Transverse colon (tissue), 4 donors: ENCODE results near the gene HMGXB3. TPM values are rescaled to one million over a fixed set of nuclear protein-coding genes. Genes with fewer than 3 reads are reported as not detected.

Experiments
- DNase-seq: peaks from one replicate; pipeline ENCODE4 v3.0.0-alpha.2; 2019
- H3K27ac ChIP-seq, 4 donors: fragments of 200-600 bp; sonication (generic); 2 replicates each; pipeline ENCODE4 v1.5.1; 2016 to 2018; ENCODE audit warnings: inconsistent platforms in 4 of 4
- H3K27me3 ChIP-seq: fragments of 200-600 bp; sonication (generic); 2 replicates; pipeline ENCODE4 v1.5.1; 2017; ENCODE audit warnings: inconsistent platforms
- H3K36me3 ChIP-seq, 4 donors: fragments of 200-600 bp; sonication (generic); 2 replicates each; pipeline ENCODE4 v1.5.1; 2017 to 2019; ENCODE audit warnings: inconsistent platforms in 4 of 4
- H3K4me1 ChIP-seq, 4 donors: fragments of 200-600 bp; sonication (generic); 2 replicates each; pipeline ENCODE4 v1.5.1; 2017 to 2020; ENCODE audit warnings: inconsistent platforms in 4 of 4
- H3K4me3 ChIP-seq, 4 donors: fragments of 200-600 bp; sonication (generic); 1 replicate in 1 of 4; 2 replicates in 3 of 4; pipeline versions ENCODE4 v1.5.1 to v1.6.1; 2017 to 2019; ENCODE audit warnings: inconsistent platforms in 4 of 4
- H3K9me3 ChIP-seq, 2 donors: fragments of 200-600 bp; sonication (generic); 2 replicates each; pipeline ENCODE4 v1.5.1; 2017 to 2019; ENCODE audit warnings: inconsistent platforms in 2 of 2
- CTCF ChIP-seq, 5 experiments: fragments of 200-600 bp in 3 of 5; fragments of 450-650 bp in 2 of 5; sonication (generic) in 3 of 5; IDR thresholded peaks; 1 replicate in 2 of 5; 2 replicates in 3 of 5; pipeline ENCODE4 v1.5.1; 2016 to 2017; ENCODE audit warnings: antibody characterized with exemption in 5 of 5, inconsistent platforms in 3 of 5, mild to moderate bottlenecking in 2 of 5, moderate library complexity in 1 of 5
- EP300 ChIP-seq: sonication (generic); formaldehyde crosslinking; IDR thresholded peaks from one replicate; pipeline ENCODE4 v1.6.1; 2017; ENCODE audit warnings: antibody characterized with exemption, low read depth
- POLR2A ChIP-seq: fragments of 450-650 bp; IDR thresholded peaks from one replicate; pipeline ENCODE4 v1.6.1; 2016; ENCODE audit warnings: antibody characterized with exemption, mild to moderate bottlenecking, moderate library complexity
- POLR2AphosphoS5 ChIP-seq, 3 donors: sonication (generic); formaldehyde crosslinking; IDR thresholded peaks; one replicate each; pipeline ENCODE4 v1.6.1; 2016; ENCODE audit warnings: antibody characterized with exemption in 3 of 3
- WGBS, 2 donors: methylation state at CpG; one replicate each; pipeline ENCODE4 v1.1.5; 2018; ENCODE audit warnings: low coverage in 1 of 2; 5-methylcytosine and 5-hydroxymethylcytosine counted together
- in situ Hi-C, 4 donors: fragments of 200-750 bp; cut with MboI; loops; one replicate each; pipeline versions ENCODE4 v1.15.0 to v1.15.1; 2017; ENCODE audit warnings: low sequenced_read_pairs in 3 of 4, low pct_ligation_motif_present in 1 of 4, low pct_unique_long_range_greater_than_20kb in 1 of 4
- intact Hi-C: fragments of 100-400 bp; cut with DNase I; formaldehyde crosslinking; loops from one replicate; pipeline ENCODE4 v1.15.1; 2023; ENCODE audit warnings: low total_unique reads
- total RNA-seq, 4 donors: library from RNA; depleted of rRNA; stranded (reverse); fragments of >200 nt; gene quantifications; one replicate each; pipeline ENCODE4 v1.1.0, GENCODE V29; 2016

HMGXB3 gene, protein sequence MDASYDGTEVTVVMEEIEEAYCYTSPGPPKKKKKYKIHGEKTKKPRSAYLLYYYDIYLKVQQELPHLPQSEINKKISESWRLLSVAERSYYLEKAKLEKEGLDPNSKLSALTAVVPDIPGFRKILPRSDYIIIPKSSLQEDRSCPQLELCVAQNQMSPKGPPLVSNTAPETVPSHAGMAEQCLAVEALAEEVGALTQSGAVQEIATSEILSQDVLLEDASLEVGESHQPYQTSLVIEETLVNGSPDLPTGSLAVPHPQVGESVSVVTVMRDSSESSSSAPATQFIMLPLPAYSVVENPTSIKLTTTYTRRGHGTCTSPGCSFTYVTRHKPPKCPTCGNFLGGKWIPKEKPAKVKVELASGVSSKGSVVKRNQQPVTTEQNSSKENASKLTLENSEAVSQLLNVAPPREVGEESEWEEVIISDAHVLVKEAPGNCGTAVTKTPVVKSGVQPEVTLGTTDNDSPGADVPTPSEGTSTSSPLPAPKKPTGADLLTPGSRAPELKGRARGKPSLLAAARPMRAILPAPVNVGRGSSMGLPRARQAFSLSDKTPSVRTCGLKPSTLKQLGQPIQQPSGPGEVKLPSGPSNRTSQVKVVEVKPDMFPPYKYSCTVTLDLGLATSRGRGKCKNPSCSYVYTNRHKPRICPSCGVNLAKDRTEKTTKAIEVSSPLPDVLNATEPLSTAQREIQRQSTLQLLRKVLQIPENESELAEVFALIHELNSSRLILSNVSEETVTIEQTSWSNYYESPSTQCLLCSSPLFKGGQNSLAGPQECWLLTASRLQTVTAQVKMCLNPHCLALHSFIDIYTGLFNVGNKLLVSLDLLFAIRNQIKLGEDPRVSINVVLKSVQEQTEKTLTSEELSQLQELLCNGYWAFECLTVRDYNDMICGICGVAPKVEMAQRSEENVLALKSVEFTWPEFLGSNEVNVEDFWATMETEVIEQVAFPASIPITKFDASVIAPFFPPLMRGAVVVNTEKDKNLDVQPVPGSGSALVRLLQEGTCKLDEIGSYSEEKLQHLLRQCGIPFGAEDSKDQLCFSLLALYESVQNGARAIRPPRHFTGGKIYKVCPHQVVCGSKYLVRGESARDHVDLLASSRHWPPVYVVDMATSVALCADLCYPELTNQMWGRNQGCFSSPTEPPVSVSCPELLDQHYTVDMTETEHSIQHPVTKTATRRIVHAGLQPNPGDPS (N-terminal part only)
- total RNA-seq, result 10 to 100 TPM; 29.9 to 93.5 (median 38.1) TPM

DNA sequence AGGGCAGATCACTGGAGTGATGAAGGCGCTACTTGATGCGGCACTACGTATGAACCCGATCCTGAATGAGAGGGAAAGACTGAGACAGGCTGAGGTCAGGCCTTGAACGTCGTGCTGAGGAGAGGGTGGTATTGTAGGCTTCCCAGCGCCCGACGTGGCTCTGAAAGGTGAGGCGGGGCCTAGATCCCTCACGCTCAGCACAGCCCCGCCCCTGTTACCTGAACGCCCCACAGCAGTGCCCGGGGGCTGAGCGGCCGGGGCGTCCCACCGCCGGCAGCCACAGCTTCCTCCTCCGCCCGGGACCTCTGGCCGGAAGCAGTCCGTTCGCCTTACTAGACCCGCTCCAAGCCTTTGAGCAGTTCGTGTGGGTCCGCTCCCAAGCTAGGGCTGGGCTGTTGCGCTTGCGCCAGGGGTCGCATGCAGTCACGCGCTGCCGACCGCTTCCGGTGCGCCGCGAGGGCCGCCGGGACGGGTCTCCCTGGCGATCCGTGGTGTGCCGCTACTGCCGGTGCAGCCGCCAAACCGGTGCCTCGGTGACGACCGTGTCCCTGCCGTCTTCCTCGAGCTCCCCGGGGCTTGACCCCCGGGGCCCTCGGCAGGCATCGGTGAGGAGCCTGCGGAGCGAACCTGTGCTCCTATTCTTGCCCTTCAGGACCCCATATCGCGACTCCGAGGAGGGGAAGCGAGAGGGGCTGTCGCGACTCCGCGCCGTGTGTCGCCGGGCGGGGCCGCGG lies at the start of gene HMGXB3, which contains the start of gene TIGD6:
HMGXB3 (plus strand) TSS at position 484 of the 734 bp plus-strand sequence. CDS start 4,114 bp downstream, outside the sequence.
TIGD6 (minus strand) TSS at position 399 of the 734 bp plus-strand sequence. CDS start 4,306 bp downstream, outside the sequence.
- H3K4me3 ChIP-seq, result peak within 1 kb of the TSS; percentile 75 to 99 (median 92)
- WGBS, 2 donors, result 0% methylated on average over 56 of the region's 72 CpGs; no CpG with 5 or more reads in 1 of the 2 donors
- TF ChIP-seq POLR2AphosphoS5 (IDR thresholded peaks at IDR 0.05), result peak; percentile 88 to 91 (median 90)
- TF ChIP-seq POLR2A, result peak; percentile 87
- peak in 1 of 5 experiments; percentile 17 for TF ChIP-seq CTCF (IDR thresholded peaks at IDR 0.05)
- no peak for TF ChIP-seq EP300
- peak within 1 kb of the TSS; percentile 93 to 99 (median 96) for H3K27ac ChIP-seq
- intact Hi-C loops, result no loop called here
- in situ Hi-C loops, result no loop called here
- H3K4me1 ChIP-seq, result peaks cover 11 to 54% (median 33%) of the 10 kb centered on the region in 4 donors
- DNase-seq, result peak; percentile 93
- H3K36me3 ChIP-seq, result peaks cover 0 to 3% (median 0%) of the 10 kb centered on the region in 4 donors
- no peaks in the 10 kb centered on the region for H3K27me3 ChIP-seq
- H3K9me3 ChIP-seq, result no peaks in the 10 kb centered on the region

GRCh38 chr5:149951138-149951749 lies 49.3 kb upstream of the HMGXB3 start:
- H3K4me3 ChIP-seq, result no peak overlapping the region
- 63 to 78% methylated on average over 5 to 6 of the region's 6 CpGs for WGBS, 2 donors
- peaks cover 0 to 18% (median 12%) of the 10 kb centered on the region in 4 donors for H3K4me1 ChIP-seq
- in situ Hi-C loops, result loop anchor here in 1 of 4 donors (25.0 kb wide), 1 partner anchor 89 kb away; no protein-coding TSS in a partner anchor
- TF ChIP-seq EP300 (no peak), POLR2A (no peak), POLR2AphosphoS5 (IDR thresholded peaks at IDR 0.05) (no peak), CTCF (IDR thresholded peaks at IDR 0.05) (no peak)
- no peaks in the 10 kb centered on the region for H3K9me3 ChIP-seq
- intact Hi-C loops, result no loop called here
- H3K27ac ChIP-seq, result no peak overlapping the region
- H3K27me3 ChIP-seq, result no peaks in the 10 kb centered on the region
- no peak for DNase-seq
- no peaks in the 10 kb centered on the region for H3K36me3 ChIP-seq

DNA sequence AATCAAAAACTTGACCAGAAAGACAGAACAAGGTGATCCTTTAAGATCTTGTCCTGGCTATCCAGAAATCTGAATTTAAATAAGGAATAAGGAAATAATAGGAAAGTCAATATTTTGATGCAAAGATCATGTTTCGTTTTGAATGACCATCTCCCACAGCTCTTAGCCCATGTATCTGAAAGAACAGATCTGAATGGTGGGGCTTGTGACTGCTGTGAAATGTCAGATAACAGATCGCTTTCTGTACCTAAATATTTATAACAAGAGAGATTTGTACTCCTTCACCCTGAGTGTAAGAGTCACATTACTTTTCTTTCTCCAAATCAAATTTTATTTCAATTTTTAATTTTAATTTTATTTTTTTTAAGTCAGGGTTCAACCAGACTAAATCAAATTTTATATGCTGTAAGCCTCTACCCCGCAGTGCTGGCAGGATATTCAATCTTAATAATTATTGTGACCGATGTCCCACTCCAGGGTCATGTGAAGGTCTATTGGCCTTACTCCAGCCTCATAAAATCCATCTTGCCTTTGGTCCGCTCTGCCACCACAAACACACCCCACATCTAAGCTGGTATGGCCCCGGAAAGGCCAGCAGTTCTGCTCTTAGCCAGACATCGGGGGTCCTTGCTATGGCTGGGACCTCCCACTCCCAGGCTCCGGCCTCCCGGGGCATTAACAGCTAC lies 47.0 kb upstream of the HMGXB3 start:
- Histone ChIP-seq H3K27me3 (no peaks in the 10 kb centered on the region), H3K4me1 (peaks cover 0 to 23% (median 3%) of the 10 kb centered on the region in 4 donors), H3K9me3 (no peaks in the 10 kb centered on the region), H3K27ac (no peak overlapping the region), H3K4me3 (no peak overlapping the region), H3K36me3 (no peaks in the 10 kb centered on the region)
- intact Hi-C loops, result no loop called here
- in situ Hi-C loops, result loop anchor here in 1 of 4 donors (25.0 kb wide), 1 partner anchor 91 kb away; no protein-coding TSS in a partner anchor
- DNase-seq, result no peak
- WGBS, 2 donors, result 48 to 73% methylated on average over 3 to 9 of the region's 9 CpGs
- TF ChIP-seq POLR2AphosphoS5 (IDR thresholded peaks at IDR 0.05), result no peak
- no peak for TF ChIP-seq CTCF (IDR thresholded peaks at IDR 0.05)
- TF ChIP-seq POLR2A, result no peak
- no peak for TF ChIP-seq EP300
